ENCODE data around the gene MIEN1.
A peak's percentile ranks its signal among the peaks of the same experiment; 100 is the strongest.
"Not testable (repeated sequence)": the region's sequence is repeated elsewhere in the genome, so short reads cannot be mapped to it uniquely, and the experiment has no call there.

The MIEN1 gene

GRCh38 chr17:39755554-39756379, 25.4 kb upstream of the MIEN1 start:
- no peak for DNase-seq

GRCh38 chr17:39754958-39755553, 24.7 kb upstream of the MIEN1 start:
- no peak for DNase-seq

- DNase-seq, result peak; percentile 75
Observed at GRCh38 chr17:39754161-39754957, 24.0 kb upstream of the MIEN1 start.

- DNase-seq, result no peak
Observed at GRCh38 chr17:39753514-39754160, 23.3 kb upstream of the MIEN1 start.

- no peak for DNase-seq
Observed at GRCh38 chr17:39752241-39752881, 22.0 kb upstream of the MIEN1 start.

- DNase-seq, result no peak
Observed at GRCh38 chr17:39751637-39752036, 21.3 kb upstream of the MIEN1 start.

- DNase-seq, result no peak
Observed at GRCh38 chr17:39751016-39751543, 20.7 kb upstream of the MIEN1 start.

- DNase-seq, result no peak
Observed at GRCh38 chr17:39750131-39751015, 20.0 kb upstream of the MIEN1 start.

GRCh38 chr17:39748444-39749034, 18.2 kb upstream of the MIEN1 start:
- DNase-seq, result not testable (repeated sequence)

GRCh38 chr17:39747745-39748144, 17.4 kb upstream of the MIEN1 start:
- no peak for DNase-seq

GRCh38 chr17:39746145-39746461, 15.8 kb upstream of the MIEN1 start:
- DNase-seq, result no peak

- DNase-seq, result no peak
Observed at GRCh38 chr17:39745335-39746144, 15.2 kb upstream of the MIEN1 start.

- no peak for DNase-seq
Observed at GRCh38 chr17:39744836-39745215, 14.5 kb upstream of the MIEN1 start.

GRCh38 chr17:39744075-39744835, 13.9 kb upstream of the MIEN1 start:
- DNase-seq, result no peak

- DNase-seq, result no peak
Observed at GRCh38 chr17:39742856-39743436, 12.6 kb upstream of the MIEN1 start.

- no peak for DNase-seq
Observed at GRCh38 chr17:39742126-39742855, 12.0 kb upstream of the MIEN1 start.

- no peak for DNase-seq
Observed at GRCh38 chr17:39740357-39741111, 10.2 kb upstream of the MIEN1 start.
